HepG2 (cell line): ENCODE measurements around the gene MVK. TPM values are rescaled to one million over a fixed set of nuclear protein-coding genes. Genes with fewer than 3 reads are reported as not detected.

Source experiments
- CC2D1A ChIP-seq: sonication (generic); formaldehyde crosslinking; IDR thresholded peaks from 2 replicates; pipeline ENCODE4 v1.8.1; 2023; ENCODE audit warnings: mild to moderate bottlenecking, missing genetic modification reagents
- DDIT3 ChIP-seq: sonication (generic); formaldehyde crosslinking; IDR thresholded peaks from 2 replicates; pipeline ENCODE4 v1.4.0; 2020; ENCODE audit warnings: mild to moderate bottlenecking, missing genetic modification reagents
- FOXO1 ChIP-seq: sonication (generic); formaldehyde crosslinking; IDR thresholded peaks from 2 replicates; pipeline ENCODE4 v1.4.0; 2020; ENCODE audit warnings: missing genetic modification reagents
- HOMEZ ChIP-seq: IDR thresholded peaks from 2 replicates; pipeline ENCODE4 v1.6.1; 2016; ENCODE audit warnings: low read depth
- PRDM10 ChIP-seq: sonication (generic); formaldehyde crosslinking; IDR thresholded peaks from 2 replicates; pipeline ENCODE4 v1.4.0; 2020; ENCODE audit warnings: low read depth, missing genetic modification reagents
- RCOR2 ChIP-seq: IDR thresholded peaks from 2 replicates; pipeline ENCODE4 v1.6.1; 2016; ENCODE audit warnings: missing biosample characterization, missing genetic modification reagents
- SIX1 ChIP-seq: sonication (generic); formaldehyde crosslinking; IDR thresholded peaks from 2 replicates; pipeline ENCODE4 v1.4.0; 2020; ENCODE audit warnings: missing genetic modification reagents, borderline replicate concordance
- SKI ChIP-seq: fragments of 450-650 bp; IDR thresholded peaks from one replicate; pipeline ENCODE4 v1.6.1; 2018; ENCODE audit warnings: mild to moderate bottlenecking; ENCODE audit not compliant: partially characterized antibody
- SRF ChIP-seq: IDR thresholded peaks from 2 replicates; pipeline ENCODE4 v1.6.1; 2011; ENCODE audit warnings: mild to moderate bottlenecking, low read depth, low read length, moderate library complexity
- USF2 ChIP-seq, 2 experiments: sonication (generic) in 1 of 2; formaldehyde crosslinking in 1 of 2; IDR thresholded peaks; 2 replicates each; pipeline versions ENCODE4 v1.5.1 to v1.6.1; 2011 to 2020; ENCODE audit warnings: borderline replicate concordance in 1 of 2, low read depth in 1 of 2, low read length in 1 of 2, mild to moderate bottlenecking in 1 of 2, missing genetic modification reagents in 1 of 2, moderate library complexity in 1 of 2
- ZBED4 ChIP-seq: sonication (generic); formaldehyde crosslinking; IDR thresholded peaks from 2 replicates; pipeline ENCODE4 v1.4.0; 2020; ENCODE audit warnings: missing genetic modification reagents, borderline replicate concordance
- ZNF329 ChIP-seq: sonication (generic); formaldehyde crosslinking; IDR thresholded peaks from 2 replicates; pipeline ENCODE4 v1.9.0; 2021; ENCODE audit warnings: low read depth, mild to moderate bottlenecking, missing genetic modification reagents
- ZNF337 ChIP-seq: sonication (generic); formaldehyde crosslinking; IDR thresholded peaks from 2 replicates; pipeline ENCODE4 v1.5.1; 2020; ENCODE audit warnings: missing genetic modification reagents, low read depth, mild to moderate bottlenecking, borderline replicate concordance
- ZNF772 ChIP-seq: sonication (generic); formaldehyde crosslinking; IDR thresholded peaks from 2 replicates; pipeline ENCODE4 v1.5.0; 2020; ENCODE audit warnings: mild to moderate bottlenecking, missing genetic modification reagents
- polyA plus RNA-seq, 8 experiments: library from polyadenylated mRNA; depleted of rRNA in 3 of 8; stranded (reverse) in 7 of 8; unstranded in 1 of 8; fragments of >200 nt; fragmentation: Illumina TruSeq in 4 of 8; extraction: Trizol in 4 of 8; gene quantifications; 2 replicates each; pipeline versions ENCODE4 v1.2.1 to v1.2.3, GENCODE V29; 2011 to 2016; ENCODE audit warnings: low read depth in 4 of 8, missing spikeins in 1 of 8, mixed read lengths in 1 of 8; ENCODE audit not compliant: insufficient read depth in 1 of 8
- total RNA-seq, 5 experiments: library from RNA; depleted of rRNA; stranded (reverse); fragments of >200 nt; fragmentation: Illumina TruSeq; extraction: Trizol; gene quantifications; 2 replicates each; pipeline ENCODE4 v1.2.3, GENCODE V29; 2016; ENCODE audit warnings: low read depth in 1 of 5

Gene MVK
- total and polyA plus RNA-seq, 2 of the 13 experiments (the other 11 are each of a cell fraction or from before 2014, with no cell fraction given), result 11.6 to 66.9 TPM

GRCh38 chr12:109586385-109587296 is 13.0 kb downstream of the MVK start (continued):
- TF ChIP-seq HOMEZ (CRISPR knock-in tag) (peak; percentile 24; the same call in 1 of the 2 replicates), CC2D1A (CRISPR knock-in tag) (no peak), ZBED4 (CRISPR knock-in tag) (no peak; the same call in 1 of the 2 replicates), DDIT3 (no peak), SKI (peak; percentile 53), ZNF772 (CRISPR knock-in tag) (0 out of 2 replicates have a peak, but pooled peaks have one; percentile 24), FOXO1 (CRISPR knock-in tag) (no peak), ZNF337 (CRISPR knock-in tag) (no peak), SRF (no peak), SIX1 (CRISPR knock-in tag) (peak; percentile 77; the same call in 1 of the 2 replicates), USF2 (IDR thresholded peaks at IDR 0.05; ENCODE audit: low read depth, low read length) (no peak), USF2 (CRISPR knock-in tag; IDR thresholded peaks at IDR 0.05; ENCODE audit: borderline replicate concordance) (no peak), RCOR2 (CRISPR knock-in tag) (0 out of 2 replicates have a peak, but pooled peaks have one; percentile 24), PRDM10 (no peak), ZNF329 (CRISPR knock-in tag) (no peak)
